ENCODE data around the gene TBC1D5.
"Not testable (repeated sequence)": the region's sequence is repeated elsewhere in the genome, so short reads cannot be mapped to it uniquely, and the experiment has no call there.

The TBC1D5 gene

GRCh38 chr3:17518189-17519059 lies 224.0 kb downstream of the TBC1D5 start:
- no peak for DNase-seq

DNA sequence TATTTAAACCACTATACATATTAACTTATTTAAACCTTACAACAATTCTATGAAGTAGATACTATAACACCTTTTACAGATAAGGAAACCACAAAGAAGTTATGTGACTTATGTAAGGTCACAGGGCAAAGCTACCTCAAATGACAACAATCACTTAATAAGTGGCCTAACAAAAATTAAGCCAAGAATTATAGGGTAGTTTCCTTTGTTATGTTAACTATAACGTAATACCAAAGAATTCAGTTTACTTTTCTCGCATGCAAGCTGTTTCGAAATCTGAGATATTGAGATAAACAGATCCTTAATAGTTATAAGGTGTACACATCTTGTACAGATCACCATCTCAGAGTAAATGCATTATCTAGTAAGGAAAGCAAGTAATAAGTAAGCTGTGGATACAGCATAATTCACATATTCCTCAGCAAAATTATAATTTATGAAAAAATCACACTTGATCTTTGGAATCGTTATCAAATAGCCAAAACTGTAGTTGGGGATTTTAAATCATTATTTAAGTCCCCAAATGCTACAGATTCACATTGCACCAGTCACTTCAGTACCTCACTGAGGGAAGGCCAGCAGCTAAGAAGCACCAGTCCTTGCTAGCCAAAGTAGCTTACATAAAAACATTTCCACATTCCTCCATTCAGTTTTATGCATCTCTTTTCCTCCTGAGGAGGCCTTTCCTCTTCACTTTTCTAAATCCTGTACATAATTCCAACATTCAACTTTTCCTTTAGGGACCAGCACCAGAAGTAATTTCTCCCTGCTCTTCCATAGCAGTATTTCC lies 226.8 kb downstream of the TBC1D5 start:
- no peak for DNase-seq

GRCh38 chr3:17514597-17514996 lies 227.8 kb downstream of the TBC1D5 start:
- no peak for DNase-seq

- no peak for DNase-seq
Measured at GRCh38 chr3:17510265-17510664, 232.2 kb downstream of the TBC1D5 start.

DNA sequence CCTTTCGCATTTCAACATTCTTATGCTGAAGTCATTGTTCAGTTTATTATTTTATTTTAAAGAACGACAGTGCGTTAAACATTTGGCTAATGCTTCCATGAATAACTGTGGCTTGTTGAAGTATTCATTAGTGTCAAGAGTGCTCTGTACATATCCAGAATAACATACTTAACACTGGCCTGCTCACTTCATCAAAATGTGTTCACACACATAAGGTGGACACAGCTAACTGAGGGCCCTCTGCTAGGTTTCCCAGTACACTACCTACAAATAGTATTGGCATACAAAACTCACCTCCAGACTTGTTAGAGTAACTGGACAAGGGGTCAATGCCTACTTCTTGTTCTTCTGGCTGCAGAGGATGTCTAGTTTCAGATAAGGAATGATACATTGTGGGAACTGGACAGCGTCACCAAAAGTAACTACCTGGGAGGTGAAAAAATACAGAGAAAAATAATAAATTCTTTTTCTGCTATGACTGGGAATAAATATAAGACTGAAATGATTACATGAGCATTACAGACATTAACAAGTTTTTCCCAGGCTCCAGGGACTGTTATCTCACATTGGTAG lies 234.2 kb downstream of the TBC1D5 start:
- no peak for DNase-seq

GRCh38 chr3:17507480-17507879 lies 235.0 kb downstream of the TBC1D5 start:
- no peak for DNase-seq

GRCh38 chr3:17505856-17506255 lies 236.6 kb downstream of the TBC1D5 start:
- no peak for DNase-seq

DNA sequence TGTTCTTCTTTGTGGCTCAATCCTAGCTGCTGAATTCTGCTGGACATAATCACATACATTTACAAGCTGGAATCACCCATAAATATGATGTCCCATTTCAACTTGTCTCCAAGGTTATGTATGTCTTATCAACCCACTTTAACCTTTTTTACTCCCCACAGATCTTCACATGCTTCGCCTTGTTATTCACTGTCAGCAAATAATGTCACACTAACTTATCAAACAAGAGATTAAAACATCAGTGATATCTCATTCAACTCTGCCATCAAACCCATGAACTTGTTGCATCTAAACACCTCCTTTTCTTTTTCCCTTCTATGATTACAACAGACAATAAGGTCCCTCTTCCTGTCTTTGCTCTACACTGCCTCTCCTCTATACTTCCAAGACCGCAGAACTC lies 240.7 kb downstream of the TBC1D5 start:
- no peak for DNase-seq

DNA sequence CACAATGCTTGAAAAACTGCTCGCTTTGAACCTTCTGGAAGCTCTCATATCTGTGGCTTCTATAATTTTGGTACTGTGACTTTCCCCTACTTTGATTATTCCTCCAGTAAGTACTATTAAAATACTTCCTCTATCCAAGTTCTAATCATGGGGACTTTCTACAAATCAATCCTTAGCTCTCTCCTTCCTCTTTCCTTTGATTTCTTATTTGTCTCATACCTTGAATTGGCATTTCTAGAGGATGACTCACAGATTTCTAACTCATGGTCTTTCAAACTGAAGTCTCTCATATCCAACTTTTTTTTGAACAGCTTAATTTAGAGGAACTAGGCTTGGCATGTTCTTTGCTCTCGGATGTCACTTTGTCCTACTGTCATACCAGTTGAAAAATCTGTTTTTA lies 241.8 kb downstream of the TBC1D5 start:
- no peak for DNase-seq

GRCh38 chr3:17494117-17494809 lies 248.2 kb downstream of the TBC1D5 start:
- DNase-seq, result no peak

DNA sequence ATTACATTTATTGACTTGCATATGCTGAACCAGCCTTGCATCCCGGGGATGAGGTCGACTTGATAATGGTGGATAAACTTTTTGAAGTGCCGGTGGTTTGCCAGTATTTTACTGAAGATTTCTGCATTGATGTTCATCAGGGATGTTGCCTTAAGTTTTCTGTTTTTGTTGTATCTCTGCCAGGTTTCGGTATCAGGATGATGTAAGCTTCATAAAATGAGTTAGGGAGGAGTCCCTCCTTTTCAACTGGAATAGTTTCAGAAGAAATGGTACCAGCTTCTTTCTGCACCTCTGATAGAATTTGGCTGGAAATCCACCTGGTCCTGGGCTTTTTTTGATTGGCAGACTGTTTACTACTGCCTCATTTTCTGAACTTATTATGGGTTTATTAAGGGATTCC lies 250.8 kb downstream of the TBC1D5 start:
- no peak for DNase-seq

GRCh38 chr3:17491190-17491589 lies 251.2 kb downstream of the TBC1D5 start:
- DNase-seq, result not testable (repeated sequence)

DNA sequence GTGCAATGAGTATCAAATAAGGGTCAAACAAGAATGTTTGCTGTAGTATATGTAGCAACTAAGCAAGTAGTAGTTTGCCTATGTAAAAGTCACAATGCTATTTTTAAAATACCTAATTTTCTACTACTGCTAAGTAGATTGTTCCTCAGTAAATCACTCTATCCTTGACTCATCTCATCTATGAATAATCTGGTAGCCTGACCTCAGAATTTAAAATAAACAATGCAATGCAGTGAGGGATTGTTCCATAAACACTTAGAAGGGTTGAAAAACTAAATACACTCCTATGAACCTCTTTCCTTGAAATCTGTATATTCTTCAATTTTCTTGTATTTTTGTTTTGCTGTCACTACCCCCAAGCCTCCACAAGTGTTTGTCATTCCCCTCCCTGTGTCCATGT lies 253.3 kb downstream of the TBC1D5 start:
- DNase-seq, result no peak

DNA sequence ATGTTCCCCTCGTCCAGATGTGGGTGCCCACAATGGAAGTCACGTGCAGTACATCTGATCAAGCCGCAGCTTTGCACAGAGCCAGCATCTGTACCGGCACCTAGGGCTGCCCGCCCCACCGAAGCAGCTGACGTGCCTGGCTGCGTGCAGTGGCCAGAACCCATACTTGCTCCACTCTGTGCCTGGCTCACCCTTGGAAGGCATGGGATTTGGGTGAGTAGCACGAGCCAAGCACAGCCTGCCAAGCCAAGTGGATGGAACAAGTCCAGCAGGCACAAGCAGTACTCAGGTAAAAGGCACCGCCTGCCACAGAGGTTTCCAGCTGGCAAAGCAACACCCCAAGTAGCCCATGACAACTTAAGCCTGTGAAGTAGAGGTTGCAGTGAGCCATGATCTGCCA lies 261.3 kb downstream of the TBC1D5 start:
- no peak for DNase-seq

DNA sequence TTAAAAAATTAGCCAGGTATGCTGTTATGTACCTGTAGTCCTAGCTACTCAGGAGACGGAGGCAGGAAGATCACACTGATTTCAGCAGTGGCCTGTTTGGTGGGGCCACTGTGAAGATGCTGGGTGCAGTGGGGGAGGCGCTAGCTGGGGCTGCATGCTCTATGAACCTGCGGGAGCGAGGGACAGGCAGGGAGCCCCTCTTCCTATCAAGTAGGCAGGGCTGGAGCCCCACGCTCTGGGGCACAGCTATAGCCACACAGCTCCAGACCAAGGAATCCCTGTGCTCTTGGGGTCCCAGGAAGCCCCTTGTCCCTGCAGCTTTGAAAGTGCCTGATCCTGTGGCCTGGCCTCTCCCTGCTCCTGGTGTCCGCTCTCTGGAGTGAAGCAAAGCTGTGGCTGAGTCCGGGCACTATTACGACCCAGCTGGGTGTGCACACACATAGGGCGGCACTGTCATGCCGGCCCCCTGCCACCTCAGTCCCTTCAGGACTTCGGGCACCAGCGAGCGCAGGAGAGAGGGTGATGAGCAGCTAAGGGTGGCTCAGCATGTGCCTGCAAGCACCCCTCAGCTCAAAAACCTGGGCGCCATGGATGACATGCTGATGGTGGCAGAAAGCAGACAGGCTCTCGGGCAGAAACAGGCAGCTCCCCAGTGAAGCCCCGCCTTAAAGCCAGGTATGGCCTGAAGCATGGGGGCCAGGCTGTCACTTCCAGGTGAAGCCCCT lies 262.6 kb downstream of the TBC1D5 start:
- no peak for DNase-seq

DNA sequence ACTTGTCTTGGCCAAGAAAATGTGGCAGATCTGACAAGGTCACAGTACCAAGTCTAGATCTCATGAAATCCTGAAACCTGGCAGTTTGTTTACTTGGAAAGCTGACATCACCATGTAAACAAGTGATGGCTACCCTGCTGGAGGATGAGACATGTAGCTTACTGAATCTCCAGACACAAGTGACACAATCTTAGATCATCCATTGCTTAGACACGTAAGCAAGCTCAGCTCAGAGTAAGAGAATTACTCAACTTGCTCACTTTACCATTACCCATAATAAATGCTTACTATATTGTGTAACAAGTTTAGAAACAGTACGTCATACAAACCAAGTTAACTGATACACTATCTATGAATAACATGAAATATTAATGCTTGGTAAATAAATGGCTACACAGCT lies 263.8 kb downstream of the TBC1D5 start:
- no peak for DNase-seq

DNA sequence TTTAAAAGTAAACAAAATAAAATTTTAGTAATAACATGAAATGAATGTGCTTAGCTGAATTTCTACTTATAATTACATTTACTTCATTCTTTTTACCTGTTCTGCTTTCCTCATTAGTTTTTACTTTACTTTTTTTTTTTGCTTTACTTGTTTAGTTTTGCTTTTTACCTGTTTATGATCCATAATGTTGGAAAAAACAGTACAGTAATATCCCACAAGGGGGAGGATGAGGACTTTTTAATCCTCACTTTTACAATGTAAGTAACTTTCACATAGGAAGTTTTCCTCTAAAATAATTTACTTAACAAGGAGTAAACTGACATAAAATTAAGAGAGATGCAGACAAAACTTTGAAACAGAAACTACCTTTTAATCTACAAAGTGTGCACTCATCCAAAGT lies 268.7 kb downstream of the TBC1D5 start:
- DNase-seq, result no peak

GRCh38 chr3:17469954-17470353 lies 272.5 kb downstream of the TBC1D5 start:
- no peak for DNase-seq

DNA sequence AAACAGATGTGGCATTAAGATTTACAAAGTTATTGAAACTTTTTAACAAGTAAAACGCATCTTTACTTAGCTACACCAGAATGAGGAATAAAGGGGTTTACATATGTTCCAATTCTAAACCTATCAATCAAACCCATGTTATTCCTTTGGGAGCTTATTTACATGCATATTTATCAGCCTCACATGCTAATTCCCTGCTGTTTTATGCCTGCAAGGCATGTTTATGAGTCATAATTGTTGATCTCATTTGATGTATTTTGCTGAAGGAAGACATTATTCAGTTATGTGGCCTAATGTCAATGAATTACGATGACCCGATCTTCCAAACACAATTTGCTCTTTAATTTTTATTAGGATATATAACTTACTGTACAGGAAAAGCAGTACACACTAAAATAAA lies 272.9 kb downstream of the TBC1D5 start:
- DNase-seq, result no peak

DNA sequence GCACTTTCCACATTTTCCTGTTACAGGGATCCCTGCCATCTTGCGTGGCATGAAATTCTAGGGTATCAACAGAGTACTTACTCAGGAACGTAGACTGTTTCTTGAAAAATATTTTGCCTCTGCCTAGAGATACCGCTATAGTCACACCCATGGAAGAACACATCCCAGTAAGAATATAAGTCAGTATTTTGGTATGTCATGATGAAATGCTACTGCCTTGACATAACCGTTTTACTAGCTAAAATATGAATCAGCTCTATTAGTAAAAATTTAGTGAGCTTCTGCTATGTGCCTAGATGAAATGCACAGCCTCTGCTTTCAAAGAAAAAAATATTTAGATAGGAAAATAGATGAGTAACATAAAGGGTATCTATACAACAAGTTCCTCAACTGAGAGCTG lies 276.4 kb downstream of the TBC1D5 start:
- DNase-seq, result no peak

DNA sequence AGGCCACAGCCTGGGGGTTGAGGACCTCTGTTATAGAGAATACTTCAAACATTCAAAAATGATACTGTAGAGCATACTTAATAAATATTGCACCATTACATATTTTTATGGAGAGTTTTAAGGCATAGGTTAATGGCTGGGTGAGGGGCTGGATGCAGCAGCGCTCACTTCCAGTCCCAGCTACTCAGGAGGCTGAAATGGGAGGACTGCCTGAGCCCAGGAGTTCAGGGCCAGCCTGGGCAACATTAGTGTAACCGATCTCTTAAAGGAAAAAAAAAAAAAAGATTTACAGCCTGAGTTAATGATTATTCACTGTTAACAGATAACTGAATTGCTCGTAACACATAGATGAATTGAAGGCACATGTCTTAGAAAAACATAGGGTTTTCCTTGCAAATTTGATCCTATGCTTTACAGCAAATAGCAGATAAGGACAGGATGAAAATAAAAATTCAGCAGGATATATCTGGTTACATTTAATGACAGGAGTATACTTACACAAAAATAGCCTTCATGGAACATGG lies 282.9 kb downstream of the TBC1D5 start:
- no peak for DNase-seq

GRCh38 chr3:17456650-17457049 lies 285.8 kb downstream of the TBC1D5 start:
- no peak for DNase-seq

All from stimulated activated CD4-positive, alpha-beta T cell treated with anti-CD3 and anti-CD28 coated beads, Interleukin-1b, Interleukin-23, amount 100 ng/mL, for 48 hours (primary cell).